Panc1 (cell line): ENCODE results near the gene ASB6. TPM values are rescaled to one million over a fixed set of nuclear protein-coding genes. Genes with fewer than 3 reads are reported as not detected.
A peak's percentile ranks its signal among the peaks of the same experiment; 100 is the strongest.

Source experiments
- ATAC-seq: fragments of 200-7000 bp; cut with Tn5 transposase; 2 replicates; pipeline ENCODE4 v1.9.1; 2020; ENCODE audit warnings: mild to moderate bottlenecking, moderate library complexity
- BruUV-seq: library from RNA; stranded (reverse); fragments of 400-500 nt; replicated peaks from 2 replicates; lab custom pipeline; 2021; lab: Mats Ljungman, UMichigan
- CTCF ChIA-PET: fragments of 300-600 bp; sonication (Branson Sonifier 250); formaldehyde crosslinking; loops from one replicate; lab custom pipeline; 2022; ENCODE audit warnings: antibody characterized with exemption; lab: Charles Lee
- POLR2A ChIA-PET: fragments of 300-600 bp; sonication (Branson Sonifier 250); formaldehyde crosslinking; loops from one replicate; lab custom pipeline; 2022; ENCODE audit warnings: antibody characterized with exemption; lab: Charles Lee
- DNase-seq: peaks from one replicate; pipeline ENCODE4 v3.0.0-alpha.2; 2010; ENCODE audit warnings: low read depth, low spot score
- H3K27ac ChIP-seq: 2 replicates; pipeline ENCODE4 v1.5.1; 2011; ENCODE audit warnings: mild to moderate bottlenecking, low read length, inconsistent platforms
- H3K27me3 ChIP-seq: fragments of 200-500 bp; sonication (Bioruptor generic); 2 replicates; pipeline ENCODE4 v1.6.0; 2014; ENCODE audit warnings: low read length, inconsistent platforms; ENCODE audit not compliant: control insufficient read depth, insufficient read depth
- H3K36me3 ChIP-seq: fragments of 200-500 bp; sonication (Bioruptor generic); 2 replicates; pipeline ENCODE4 v1.5.1; 2014; ENCODE audit warnings: inconsistent platforms, mild to moderate bottlenecking, low read length, moderate library complexity; ENCODE audit not compliant: control insufficient read depth, insufficient read depth
- H3K4me1 ChIP-seq: 2 replicates; pipeline ENCODE4 v1.5.1; 2011; ENCODE audit warnings: inconsistent platforms, mild to moderate bottlenecking, low read length, moderate library complexity; ENCODE audit not compliant: control insufficient read depth, insufficient read depth
- H3K4me3 ChIP-seq, 2 experiments: 2 replicates each; pipeline ENCODE4 v1.5.1; 2011 to 2012; ENCODE audit warnings: low read depth in 2 of 2, low read length in 2 of 2, mild to moderate bottlenecking in 2 of 2, inconsistent platforms in 1 of 2, moderate library complexity in 1 of 2
- H3K9me3 ChIP-seq: fragments of 200-500 bp; sonication (Bioruptor generic); 2 replicates; pipeline ENCODE4 v1.5.1; 2014; ENCODE audit warnings: low read depth, mild to moderate bottlenecking, inconsistent platforms, low read length, moderate library complexity; ENCODE audit not compliant: control insufficient read depth, insufficient read depth
- CTCF ChIP-seq: fragments of 450-650 bp; IDR thresholded peaks from 2 replicates; pipeline ENCODE4 v1.5.1; 2017; ENCODE audit warnings: mild to moderate bottlenecking
- POLR2AphosphoS5 ChIP-seq: IDR thresholded peaks from 2 replicates; pipeline ENCODE4 v1.6.1; 2012; ENCODE audit warnings: mild to moderate bottlenecking, low read depth, low read length, moderate library complexity
- SIN3A ChIP-seq: IDR thresholded peaks from 2 replicates; pipeline ENCODE4 v1.6.1; 2012; ENCODE audit warnings: low read depth, mild to moderate bottlenecking, low read length, moderate library complexity, borderline replicate concordance; ENCODE audit not compliant: insufficient read depth
- TCF7L2 ChIP-seq: IDR thresholded peaks from 2 replicates; pipeline ENCODE4 v1.6.1; 2011; ENCODE audit warnings: mild to moderate bottlenecking, low read depth, low read length, inconsistent platforms
- in situ Hi-C: cut with HindIII; loops from 2 replicates; pipeline ENCODE4 v1.10.0; 2016; ENCODE audit warnings: low sequenced_read_pairs, low pct_unique_long_range_greater_than_20kb
- intact Hi-C: fragments of 100-400 bp; cut with micrococcal nuclease; formaldehyde crosslinking; loops from one replicate; pipeline ENCODE4 v1.10.0; 2022; ENCODE audit not compliant: unreplicated experiment
- total RNA-seq: library from RNA; stranded (reverse); gene quantifications from one replicate; pipeline ENCODE4 v1.2.1, GENCODE V29; 2021; ENCODE audit not compliant: unreplicated experiment
- TF ChIP-seq, protein P1 (sequence below), 2 experiments: IDR thresholded peaks; 2 replicates each; pipeline ENCODE4 v1.6.1; 2011 to 2012; ENCODE audit warnings: low read depth in 2 of 2, control low read depth in 1 of 2, low read length in 1 of 2, mild to moderate bottlenecking in 1 of 2, moderate library complexity in 1 of 2; ENCODE audit not compliant: insufficient read depth in 1 of 2

Gene ASB6
- total RNA-seq, 1 experiment from 2014 or later: 14.3 TPM

DNA sequence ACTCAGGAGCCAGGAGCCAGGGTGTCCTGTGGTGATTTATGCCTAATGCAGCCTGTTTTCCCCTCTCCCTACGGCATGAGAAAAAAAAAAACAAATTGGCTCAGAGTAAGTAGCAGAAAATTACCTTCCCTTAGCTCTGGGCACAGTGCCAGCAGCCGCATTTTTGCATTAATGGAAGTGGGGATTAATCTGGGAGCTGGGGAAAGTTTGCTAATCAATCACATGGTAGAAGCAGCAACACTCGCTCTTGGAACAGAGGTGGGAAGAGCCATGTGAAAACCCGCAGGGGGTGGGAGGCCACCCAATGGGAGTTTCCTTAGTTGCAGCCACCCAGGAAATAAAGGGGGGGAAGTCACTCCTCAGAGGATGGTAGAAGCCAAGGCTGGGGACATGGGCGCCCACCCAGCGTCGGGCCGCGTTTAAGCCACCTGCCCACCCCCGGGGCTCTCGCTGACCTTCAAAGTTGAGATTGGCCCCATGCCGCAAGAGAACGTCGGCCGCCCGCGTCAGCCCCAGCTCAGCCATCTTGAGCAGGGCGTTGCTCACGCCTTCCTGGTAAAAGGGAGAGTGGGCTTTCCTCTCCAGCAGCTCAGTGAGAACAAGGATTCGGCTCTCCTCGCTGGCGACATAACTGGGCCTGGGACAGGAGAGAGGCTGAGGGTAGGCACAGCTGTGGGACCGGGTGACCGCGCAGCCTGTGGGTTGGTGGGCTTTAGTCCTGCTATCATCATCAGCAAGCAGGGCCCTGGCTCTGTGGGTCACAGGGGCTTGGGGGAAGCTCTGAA, 1.7 kb downstream of the ASB6 start:
- in situ Hi-C loops (no loop called here), intact Hi-C loops (loop anchor here (5.0 kb wide), 2 partner anchors 77 to 142 kb away; no protein-coding TSS in a partner anchor)
- no peaks in the 10 kb centered on the region; the same call in 1 of the 2 replicates for H3K36me3 ChIP-seq
- peak overlapping the region; percentile 17; the same call in 1 of the 2 replicates for H3K27ac ChIP-seq
- no peak for ATAC-seq
- H3K4me1 ChIP-seq: no peaks in the 10 kb centered on the region
- no peak for DNase-seq
- CTCF ChIA-PET: interaction anchor here (0.6 to 1.1 kb wide), 2 partner anchors 31 to 146 kb away, joined by 3 to 5 read pairs; no protein-coding TSS in a partner anchor
- no TSS peak for BruUV-seq
- peak overlapping the region; percentile 80 to 84 for H3K4me3 ChIP-seq
- TF ChIP-seq TCF7L2 (no peak), POLR2AphosphoS5 (no peak), CTCF (no peak), SIN3A (no peak)
- TF ChIP-seq, protein P1, sequence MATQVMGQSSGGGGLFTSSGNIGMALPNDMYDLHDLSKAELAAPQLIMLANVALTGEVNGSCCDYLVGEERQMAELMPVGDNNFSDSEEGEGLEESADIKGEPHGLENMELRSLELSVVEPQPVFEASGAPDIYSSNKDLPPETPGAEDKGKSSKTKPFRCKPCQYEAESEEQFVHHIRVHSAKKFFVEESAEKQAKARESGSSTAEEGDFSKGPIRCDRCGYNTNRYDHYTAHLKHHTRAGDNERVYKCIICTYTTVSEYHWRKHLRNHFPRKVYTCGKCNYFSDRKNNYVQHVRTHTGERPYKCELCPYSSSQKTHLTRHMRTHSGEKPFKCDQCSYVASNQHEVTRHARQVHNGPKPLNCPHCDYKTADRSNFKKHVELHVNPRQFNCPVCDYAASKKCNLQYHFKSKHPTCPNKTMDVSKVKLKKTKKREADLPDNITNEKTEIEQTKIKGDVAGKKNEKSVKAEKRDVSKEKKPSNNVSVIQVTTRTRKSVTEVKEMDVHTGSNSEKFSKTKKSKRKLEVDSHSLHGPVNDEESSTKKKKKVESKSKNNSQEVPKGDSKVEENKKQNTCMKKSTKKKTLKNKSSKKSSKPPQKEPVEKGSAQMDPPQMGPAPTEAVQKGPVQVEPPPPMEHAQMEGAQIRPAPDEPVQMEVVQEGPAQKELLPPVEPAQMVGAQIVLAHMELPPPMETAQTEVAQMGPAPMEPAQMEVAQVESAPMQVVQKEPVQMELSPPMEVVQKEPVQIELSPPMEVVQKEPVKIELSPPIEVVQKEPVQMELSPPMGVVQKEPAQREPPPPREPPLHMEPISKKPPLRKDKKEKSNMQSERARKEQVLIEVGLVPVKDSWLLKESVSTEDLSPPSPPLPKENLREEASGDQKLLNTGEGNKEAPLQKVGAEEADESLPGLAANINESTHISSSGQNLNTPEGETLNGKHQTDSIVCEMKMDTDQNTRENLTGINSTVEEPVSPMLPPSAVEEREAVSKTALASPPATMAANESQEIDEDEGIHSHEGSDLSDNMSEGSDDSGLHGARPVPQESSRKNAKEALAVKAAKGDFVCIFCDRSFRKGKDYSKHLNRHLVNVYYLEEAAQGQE (IDR thresholded peaks at IDR 0.05; ENCODE audit: insufficient read depth in 1 of 2, low read depth in 2 of 2, low read length in 1 of 2): no peak
- H3K27me3 ChIP-seq: no peaks in the 10 kb centered on the region
- no peaks in the 10 kb centered on the region for H3K9me3 ChIP-seq
- POLR2A ChIA-PET: interaction anchor here (0.5 kb wide), 1 partner anchor 463 kb away, joined by 4 read pairs; no protein-coding TSS in a partner anchor

DNA sequence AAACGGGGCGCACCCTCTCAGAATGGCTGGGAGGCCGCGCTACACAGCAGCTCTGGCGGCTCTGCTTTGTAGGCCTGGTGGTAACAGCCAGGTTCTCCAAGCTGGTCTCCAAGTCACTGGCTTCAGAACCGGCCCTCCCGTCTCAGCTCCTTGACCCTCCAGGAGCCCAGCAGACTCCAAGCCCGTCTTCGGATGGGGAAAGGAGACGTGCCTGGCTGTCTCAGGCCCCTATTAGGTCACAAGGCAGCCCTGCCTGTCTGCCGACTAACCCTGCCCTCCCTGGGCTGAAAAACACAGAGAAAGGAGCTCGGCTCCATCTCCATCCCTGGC, 2.2 kb downstream of the ASB6 start:
- in situ Hi-C loops: no loop called here
- no peaks in the 10 kb centered on the region for H3K27me3 ChIP-seq
- H3K36me3 ChIP-seq: no peaks in the 10 kb centered on the region; the same call in 1 of the 2 replicates
- H3K4me1 ChIP-seq: no peaks in the 10 kb centered on the region
- TF ChIP-seq, protein P1 (IDR thresholded peaks at IDR 0.05; ENCODE audit: insufficient read depth in 1 of 2, low read depth in 2 of 2, low read length in 1 of 2): no peak
- TF ChIP-seq SIN3A (no peak), TCF7L2 (no peak), POLR2AphosphoS5 (no peak), CTCF (no peak)
- DNase-seq (no peak), ATAC-seq (no peak)
- no peaks in the 10 kb centered on the region for H3K9me3 ChIP-seq
- H3K4me3 ChIP-seq: no peak overlapping the region
- no peak overlapping the region for H3K27ac ChIP-seq
- intact Hi-C loops: loop anchor here (5.0 kb wide), 2 partner anchors 78 to 143 kb away; no protein-coding TSS in a partner anchor
- BruUV-seq: no TSS peak
- CTCF ChIA-PET: interaction anchor here (0.6 to 1.1 kb wide), 2 partner anchors 31 to 145 kb away, joined by 3 to 5 read pairs; no protein-coding TSS in a partner anchor
- POLR2A ChIA-PET: interaction anchor here (0.5 kb wide), 1 partner anchor 462 kb away, joined by 4 read pairs; no protein-coding TSS in a partner anchor
